GM23248 (cell line): Measurements from ENCODE around the gene CHAF1A.

Source experiments
- EZH2 ChIP-seq: fragments of 200-600 bp; sonication (generic); IDR thresholded peaks from 2 replicates; pipeline ENCODE4 v1.6.1; 2018; ENCODE audit warnings: antibody characterized with exemption, mild to moderate bottlenecking; ENCODE audit not compliant: insufficient read depth, poor library complexity, severe bottlenecking
- EZH2phosphoT487 ChIP-seq: fragments of 200-600 bp; sonication (generic); IDR thresholded peaks from 2 replicates; pipeline ENCODE4 v1.6.1; 2018; ENCODE audit warnings: antibody characterized with exemption, moderate library complexity, mild to moderate bottlenecking, low read depth; ENCODE audit not compliant: insufficient read depth

DNA sequence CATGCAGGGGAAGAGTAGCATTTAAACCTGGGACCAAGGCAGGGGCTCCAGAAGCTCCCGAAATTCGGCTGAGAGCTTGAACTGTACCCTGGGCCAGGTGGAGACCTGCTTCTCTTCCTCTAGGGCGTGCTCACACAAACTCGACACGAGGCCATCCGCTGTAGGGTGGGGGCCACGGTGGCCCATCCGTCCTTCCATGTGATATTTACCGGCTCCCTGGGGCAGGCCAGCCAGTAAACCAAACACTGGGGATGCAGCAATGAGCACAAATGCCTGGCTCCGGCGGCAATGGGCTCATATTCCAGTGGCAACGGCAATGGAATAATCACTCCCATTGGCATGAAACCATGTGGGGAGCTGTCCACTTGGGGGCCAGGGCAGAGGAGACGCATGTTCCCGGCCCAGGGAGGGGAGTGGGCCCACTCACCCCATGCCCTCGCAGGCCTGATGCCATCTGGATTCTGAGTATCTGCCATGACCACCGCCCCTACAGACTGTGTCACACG is 12.9 kb upstream of the CHAF1A start:
- TF ChIP-seq EZH2 (no peak), EZH2phosphoT487 (no peak)
